ENCODE measurements around the gene BHLHA15.

- no peak for TF ChIP-seq CTCF (conservative IDR thresholded peaks at IDR 0.05 in 1 of 2, IDR thresholded peaks at IDR 0.05 in 1 of 2; ENCODE audit: low read depth in 1 of 2, low read length in 2 of 2)
- TF ChIP-seq EZH2 (IDR thresholded peaks at IDR 0.05; ENCODE audit: low read length, missing control alignments), result no peak
These were observed 16.4 kb upstream of the BHLHA15 start for GRCh38 chr7:98194672-98195457.
